ENCODE results near the gene NLGN2.

NLGN2 gene

DNA sequence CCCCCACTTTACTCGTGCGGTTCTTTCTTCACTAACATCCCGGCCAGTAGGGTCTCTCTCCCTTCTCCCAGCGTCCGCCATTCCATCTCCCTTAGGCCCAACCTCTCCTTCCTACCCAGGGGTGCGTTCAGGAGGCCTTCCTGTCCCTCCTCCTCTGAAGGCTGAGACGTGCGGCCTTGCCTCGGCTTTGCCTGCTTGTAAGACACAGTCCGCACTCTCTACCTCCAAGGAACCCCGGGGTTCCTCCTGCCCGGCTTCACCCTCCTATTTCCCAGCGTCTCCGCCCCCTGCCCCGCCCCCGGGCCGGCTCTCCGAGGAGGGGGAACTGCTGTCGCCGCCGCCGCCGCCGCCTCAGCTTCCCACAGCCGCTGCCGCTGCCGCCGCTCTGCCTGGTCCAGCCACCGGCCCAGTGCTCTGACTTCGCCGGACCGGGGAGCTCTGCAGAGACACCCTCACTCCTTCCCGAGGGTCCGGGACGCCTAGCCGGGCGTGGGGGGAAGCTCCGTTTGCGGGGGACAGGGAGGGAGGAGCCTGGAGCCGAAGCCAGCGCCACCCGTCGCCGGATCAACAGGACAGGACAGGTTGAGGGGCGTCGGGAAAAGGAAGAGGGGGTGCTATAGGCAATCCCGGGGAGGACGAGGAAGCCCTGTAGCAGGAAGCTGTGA lies 30.4 kb downstream of the NLGN2 start:
- in situ Hi-C loops (cut with HindIII; ENCODE audit: low pct_unique_long_range_greater_than_20kb, low sequenced_read_pairs) = no loop called here

DNA sequence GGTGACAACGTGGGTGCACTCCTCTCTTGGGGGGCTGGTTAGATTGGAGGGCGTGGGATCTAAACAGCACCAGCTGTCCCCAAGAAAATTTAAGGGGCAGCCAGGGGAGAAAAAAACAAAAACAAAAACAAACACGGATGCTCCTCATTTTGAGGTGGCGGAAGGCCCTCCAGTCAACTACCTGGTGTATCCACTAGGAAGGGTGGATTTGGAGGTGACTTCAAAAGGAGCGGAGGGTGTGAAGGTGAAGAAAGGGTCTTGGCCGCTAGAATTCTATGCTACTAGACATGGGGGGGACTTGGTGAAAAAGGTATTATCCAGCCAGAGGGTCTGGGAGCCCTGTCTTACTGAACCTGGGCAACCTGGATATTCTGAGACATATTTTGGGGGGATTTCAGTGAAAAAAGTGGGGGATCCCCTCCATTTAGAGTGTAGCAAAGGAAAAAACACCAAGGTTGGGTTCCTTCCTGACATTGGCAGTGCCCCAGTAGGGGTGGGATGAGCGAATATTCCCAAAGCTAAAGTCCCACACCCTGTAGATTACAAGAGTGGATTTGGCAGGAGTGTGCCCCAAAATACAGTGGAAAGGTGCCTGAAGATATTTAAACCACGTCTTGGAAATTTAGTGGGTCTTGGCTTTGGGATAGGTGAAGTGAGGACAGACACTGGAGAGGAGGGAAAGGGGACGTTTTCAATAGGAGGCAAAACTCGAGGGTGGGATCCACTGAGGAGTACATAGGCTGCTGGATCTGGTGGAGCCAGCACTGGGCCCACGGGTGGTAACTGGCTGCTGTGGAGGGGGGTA lies 31.2 kb downstream of the NLGN2 start:
- no peak for DNase-seq (ENCODE audit: low read depth in 1 of 2, low spot score in 1 of 2)
- in situ Hi-C loops (cut with HindIII; ENCODE audit: low pct_unique_long_range_greater_than_20kb, low sequenced_read_pairs) = no loop called here

More for the DNA sequence above, 30.4 kb downstream of the NLGN2 start:
- no peak for DNase-seq (ENCODE audit: low read depth in 1 of 2, low spot score in 1 of 2)
- no peak for TF ChIP-seq JUND (IDR thresholded peaks at IDR 0.05; ENCODE audit: low read depth)

DNA sequence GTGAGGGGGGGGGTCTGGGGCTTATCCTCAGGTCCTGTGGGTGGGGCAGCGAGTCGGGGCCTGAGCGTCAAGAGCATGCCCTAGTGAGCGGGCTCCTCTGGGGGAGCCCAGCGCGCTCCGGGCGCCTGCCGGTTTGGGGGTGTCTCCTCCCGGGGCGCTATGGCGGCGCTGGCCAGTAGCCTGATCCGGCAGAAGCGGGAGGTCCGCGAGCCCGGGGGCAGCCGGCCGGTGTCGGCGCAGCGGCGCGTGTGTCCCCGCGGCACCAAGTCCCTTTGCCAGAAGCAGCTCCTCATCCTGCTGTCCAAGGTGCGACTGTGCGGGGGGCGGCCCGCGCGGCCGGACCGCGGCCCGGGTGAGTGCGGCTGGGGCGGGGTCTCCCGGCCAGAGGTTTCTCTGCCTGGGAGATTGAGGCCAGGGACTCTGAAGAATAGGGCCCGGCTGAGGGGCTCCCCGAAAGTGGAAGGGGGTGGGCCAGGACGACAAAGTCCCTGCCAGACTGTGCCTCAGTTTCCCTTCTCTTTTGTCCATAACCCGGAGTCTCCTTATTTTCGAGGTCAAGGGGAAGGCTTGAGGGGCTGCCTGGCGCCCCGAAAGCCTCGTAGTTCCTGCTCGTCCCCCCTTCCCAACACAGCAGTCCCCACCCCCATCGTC lies 31.9 kb downstream of the NLGN2 start, which contains the start of gene FGF11:
TSS of gene FGF11 (plus strand) at position 51 of the 651 bp plus-strand sequence. CDS start at position 160, 109 bp downstream.
- TF ChIP-seq JUND (IDR thresholded peaks at IDR 0.05; ENCODE audit: low read depth) = no peak
- DNase-seq (ENCODE audit: low read depth in 1 of 2, low spot score in 1 of 2) = no peak
- in situ Hi-C loops (cut with HindIII; ENCODE audit: low pct_unique_long_range_greater_than_20kb, low sequenced_read_pairs) = no loop called here

More for the DNA sequence above, 31.2 kb downstream of the NLGN2 start:
- TF ChIP-seq JUND (IDR thresholded peaks at IDR 0.05; ENCODE audit: low read depth) = no peak

DNA sequence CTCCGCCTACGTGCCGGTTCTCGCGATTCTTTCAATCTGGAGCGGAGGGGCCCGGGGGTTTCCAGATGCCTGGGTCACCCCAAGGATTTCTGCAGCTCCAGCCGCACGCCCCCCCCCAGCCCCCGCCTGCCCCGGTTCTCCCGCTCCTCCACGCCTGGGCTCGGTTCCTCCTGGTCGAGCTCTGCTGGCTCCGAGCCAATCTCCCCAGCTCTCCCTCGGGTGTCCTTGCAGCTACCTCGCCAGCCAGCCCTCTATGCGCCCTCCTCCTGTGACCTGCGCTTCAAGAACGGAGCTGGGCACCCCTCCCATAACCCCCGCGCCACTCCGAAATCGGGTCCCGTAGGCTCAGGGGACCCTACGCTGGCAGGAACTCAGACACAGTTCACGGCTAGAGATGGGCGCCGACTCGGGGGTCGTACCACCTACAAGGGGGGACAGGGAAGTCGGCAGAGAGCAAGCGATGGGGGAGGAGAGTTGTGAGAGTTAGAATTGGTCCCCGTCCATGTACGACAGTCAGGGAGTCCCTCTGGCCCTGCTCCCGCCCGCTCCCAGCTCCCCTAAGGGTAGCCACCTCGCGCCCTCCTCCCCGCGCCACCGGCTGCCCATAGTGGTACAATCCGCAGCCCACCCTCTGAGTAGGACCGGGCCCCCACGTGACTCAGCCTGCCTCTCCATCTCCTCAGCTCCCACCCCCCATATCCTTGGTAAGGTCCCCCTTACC lies 32.6 kb downstream of the NLGN2 start:
- DNase-seq (ENCODE audit: low read depth in 1 of 2, low spot score in 1 of 2) = peak; percentile 32 to 58
- no peak for TF ChIP-seq JUND (IDR thresholded peaks at IDR 0.05; ENCODE audit: low read depth)
- in situ Hi-C loops (cut with HindIII; ENCODE audit: low pct_unique_long_range_greater_than_20kb, low sequenced_read_pairs) = no loop called here

DNA sequence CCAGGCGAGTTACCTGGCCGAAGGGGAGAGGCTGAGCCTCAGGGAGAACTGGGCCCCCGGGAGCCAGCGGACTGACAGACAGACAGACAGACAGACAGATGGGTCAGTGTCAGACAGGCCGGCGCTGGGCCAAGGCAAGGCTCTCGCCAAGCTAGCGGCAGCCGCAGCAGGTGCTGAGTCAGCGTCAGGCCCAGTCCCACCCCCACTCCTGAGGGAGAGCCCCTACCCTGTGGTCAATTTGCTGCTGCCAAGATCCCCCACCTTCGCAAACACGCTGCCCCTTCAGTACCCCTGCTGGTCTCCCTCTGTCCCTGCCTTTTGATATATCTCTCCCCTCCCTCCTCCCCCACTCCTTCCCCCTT lies 33.2 kb downstream of the NLGN2 start:
- no peak for TF ChIP-seq JUND (IDR thresholded peaks at IDR 0.05; ENCODE audit: low read depth)
- DNase-seq (ENCODE audit: low read depth in 1 of 2, low spot score in 1 of 2) = no peak
- in situ Hi-C loops (cut with HindIII; ENCODE audit: low pct_unique_long_range_greater_than_20kb, low sequenced_read_pairs) = no loop called here

DNA sequence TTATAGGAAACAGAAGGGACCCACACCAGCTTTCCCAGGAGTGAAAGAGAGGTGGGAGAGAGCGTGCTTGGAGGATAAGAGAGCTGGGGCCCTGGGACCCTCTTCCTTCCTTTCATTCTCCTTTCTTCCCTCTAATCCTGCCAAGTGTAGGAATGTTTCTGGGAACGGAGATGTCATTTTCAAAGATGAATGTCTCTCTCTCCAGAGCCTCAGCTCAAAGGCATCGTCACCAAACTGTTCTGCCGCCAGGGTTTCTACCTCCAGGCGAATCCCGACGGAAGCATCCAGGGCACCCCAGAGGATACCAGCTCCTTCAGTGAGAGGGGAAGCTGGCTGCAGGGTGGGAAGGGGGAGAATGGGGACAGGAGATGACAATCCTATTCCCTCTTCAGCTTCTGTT lies 33.6 kb downstream of the NLGN2 start:
- TF ChIP-seq JUND (IDR thresholded peaks at IDR 0.05; ENCODE audit: low read depth) = no peak
- DNase-seq (ENCODE audit: low read depth in 1 of 2, low spot score in 1 of 2) = no peak
- in situ Hi-C loops (cut with HindIII; ENCODE audit: low pct_unique_long_range_greater_than_20kb, low sequenced_read_pairs) = no loop called here

DNA sequence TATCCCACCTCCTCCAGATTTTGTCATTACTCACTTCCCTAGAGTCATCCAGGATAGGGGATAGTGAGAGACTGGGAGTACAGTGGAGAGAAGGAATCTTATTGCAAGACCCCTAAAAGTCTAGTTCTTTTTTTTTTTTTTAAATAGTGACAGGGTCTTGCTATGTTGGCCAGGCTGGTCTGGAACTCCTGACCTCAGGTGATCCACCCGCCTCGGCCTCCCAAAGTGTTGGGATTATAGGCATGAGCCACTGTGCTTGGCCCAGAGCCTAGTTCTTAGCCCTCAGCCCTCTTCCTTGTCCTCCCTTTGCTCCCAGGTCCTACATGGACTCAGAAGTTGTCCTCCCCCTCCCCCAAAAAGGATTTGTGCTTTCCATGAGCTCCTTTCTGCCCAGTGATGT lies 34.5 kb downstream of the NLGN2 start:
- TF ChIP-seq JUND (IDR thresholded peaks at IDR 0.05; ENCODE audit: low read depth) = no peak
- in situ Hi-C loops (cut with HindIII; ENCODE audit: low pct_unique_long_range_greater_than_20kb, low sequenced_read_pairs) = no loop called here
- DNase-seq (ENCODE audit: low read depth in 1 of 2, low spot score in 1 of 2) = no peak

DNA sequence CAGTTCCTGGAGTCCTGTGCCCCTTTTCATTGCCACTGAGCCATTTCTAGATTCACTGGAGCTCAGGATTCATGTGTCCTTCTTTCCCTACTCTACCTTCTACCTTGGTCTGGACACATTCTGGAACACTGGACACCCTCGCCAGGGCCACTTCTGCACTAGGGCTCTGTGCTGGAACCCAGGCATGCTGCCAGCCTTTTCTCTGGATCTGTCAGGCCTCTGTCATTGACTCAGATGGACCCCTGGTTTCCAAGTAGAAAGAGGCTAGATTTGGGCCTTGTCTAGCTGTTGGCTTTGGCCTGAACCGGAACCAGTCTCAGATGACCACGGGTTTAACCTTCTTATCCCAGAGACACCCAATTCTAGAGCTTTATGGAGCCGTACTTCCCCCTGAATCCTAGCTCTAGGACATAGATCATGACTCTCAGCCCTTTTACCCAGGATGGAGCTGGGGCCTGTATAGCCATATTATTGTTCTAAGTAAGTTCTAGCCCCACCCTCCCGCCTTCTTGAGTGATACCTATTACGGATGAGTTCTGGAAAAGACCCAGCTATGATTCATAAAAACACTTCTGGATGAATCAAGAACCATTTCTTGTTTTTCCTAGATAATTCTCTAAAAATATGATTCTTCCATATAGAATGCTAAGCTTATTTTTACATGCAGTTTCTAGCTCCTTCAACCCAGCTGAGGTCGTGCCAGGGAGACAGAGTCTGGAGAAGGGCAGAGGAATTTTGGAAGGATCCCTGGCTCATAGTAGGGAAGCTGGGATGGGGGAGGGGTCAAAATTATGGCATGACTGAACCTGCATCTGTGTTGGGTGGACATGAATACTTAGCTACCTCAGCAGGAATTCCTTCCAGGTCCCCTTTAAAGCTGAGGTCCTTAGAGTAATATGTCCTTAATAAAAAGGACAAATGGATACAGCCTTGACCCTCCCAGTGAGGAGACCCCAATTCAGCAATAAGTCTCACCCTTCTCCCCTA lies 36.1 kb downstream of the NLGN2 start:
- TF ChIP-seq JUND (IDR thresholded peaks at IDR 0.05; ENCODE audit: low read depth) = no peak
- DNase-seq (ENCODE audit: low read depth in 1 of 2, low spot score in 1 of 2) = no peak
- in situ Hi-C loops (cut with HindIII; ENCODE audit: low pct_unique_long_range_greater_than_20kb, low sequenced_read_pairs) = no loop called here

DNA sequence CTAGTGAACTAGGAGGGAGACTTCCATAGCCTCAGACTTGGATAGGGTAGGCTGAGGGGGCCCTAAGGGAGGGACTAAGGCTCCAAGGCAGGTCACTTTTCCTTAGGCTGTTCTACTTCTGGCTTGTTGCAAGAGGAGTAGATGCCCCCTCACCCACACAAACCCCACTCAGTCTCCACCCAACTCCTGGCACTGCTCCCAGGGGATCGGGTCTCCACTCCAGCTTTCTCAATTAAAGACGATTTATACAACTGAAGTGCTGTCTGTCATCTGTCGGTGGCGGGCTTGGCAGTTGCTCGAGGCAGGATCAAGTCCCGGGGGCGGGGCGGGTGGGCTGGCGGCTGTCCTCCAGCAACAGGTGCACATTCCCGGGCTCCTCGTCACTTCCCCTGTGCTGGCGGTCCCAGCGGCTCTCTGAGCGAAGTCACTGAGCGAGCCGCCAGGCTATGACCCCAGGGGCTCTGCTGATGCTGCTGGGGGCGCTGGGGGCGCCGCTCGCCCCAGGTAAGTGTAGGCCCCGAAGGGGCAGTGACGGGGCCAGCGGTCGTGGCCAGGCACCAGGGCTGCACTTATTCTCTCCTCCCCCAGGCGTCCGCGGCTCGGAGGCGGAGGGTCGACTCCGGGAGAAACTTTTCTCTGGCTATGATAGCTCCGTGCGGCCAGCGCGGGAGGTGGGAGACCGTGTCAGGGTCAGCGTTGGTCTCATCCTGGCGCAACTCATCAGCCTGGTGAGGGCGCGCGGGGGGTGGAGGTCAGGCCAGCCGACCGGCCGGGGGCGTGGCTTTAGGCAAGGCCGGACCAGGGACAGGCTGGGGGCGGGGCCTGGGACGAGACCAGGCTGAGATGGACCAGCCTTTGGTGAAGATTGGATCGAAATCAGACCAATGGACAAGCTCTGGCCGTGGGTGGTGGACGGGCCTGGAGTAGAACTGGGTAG lies 37.3 kb downstream of the NLGN2 start, which contains the start of gene CHRNB1:
TSS of gene CHRNB1 (plus strand) at position 380 of the 937 bp plus-strand sequence. CDS start at position 447, 67 bp downstream.
- no peak for TF ChIP-seq JUND (IDR thresholded peaks at IDR 0.05; ENCODE audit: low read depth)
- in situ Hi-C loops (cut with HindIII; ENCODE audit: low pct_unique_long_range_greater_than_20kb, low sequenced_read_pairs) = no loop called here
- no peak for DNase-seq (ENCODE audit: low read depth in 1 of 2, low spot score in 1 of 2)

DNA sequence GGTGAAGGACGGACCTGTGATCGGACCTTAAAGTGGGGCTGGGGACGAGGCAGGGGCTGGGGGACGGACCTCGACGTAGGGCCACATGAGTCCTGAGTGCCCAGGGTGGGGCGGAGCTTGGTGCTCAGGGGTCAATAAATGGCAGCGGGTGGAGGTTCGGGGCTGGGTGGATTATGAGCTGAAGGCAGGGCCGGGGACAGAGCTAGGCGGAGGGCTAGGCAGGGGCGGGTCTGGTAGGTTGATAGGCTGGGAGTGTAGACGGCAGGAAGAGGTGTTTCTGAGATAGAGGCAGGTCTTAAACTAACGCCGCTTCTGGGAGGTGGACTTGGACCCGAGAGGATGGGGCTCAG lies 37.9 kb downstream of the NLGN2 start:
- no peak for DNase-seq (ENCODE audit: low read depth in 1 of 2, low spot score in 1 of 2)
- in situ Hi-C loops (cut with HindIII; ENCODE audit: low pct_unique_long_range_greater_than_20kb, low sequenced_read_pairs) = no loop called here
- TF ChIP-seq JUND (IDR thresholded peaks at IDR 0.05; ENCODE audit: low read depth) = no peak

Data from T47D (cell line).